ENCODE results near the gene TPGS1.
"Not testable (repeated sequence)": the region's sequence is repeated elsewhere in the genome, so short reads cannot be mapped to it uniquely, and the experiment has no call there.

TPGS1 gene

GRCh38 chr19:480016-480855 is 27.1 kb upstream of the TPGS1 start:
- H2BK120ac ChIP-seq (ENCODE audit: insufficient read depth, low read length, poor library complexity) = no peak overlapping the region
- H3K18ac ChIP-seq (ENCODE audit: low read length) = no peak overlapping the region
- no peak overlapping the region for H2AK5ac ChIP-seq (ENCODE audit: low read length)
- H2BK12ac ChIP-seq (ENCODE audit: low read length) = no peak overlapping the region
- DNase-seq = peak in 1 of 2 donors; percentile 48
- no peaks in the 10 kb centered on the region for H3K36me3 ChIP-seq (ENCODE audit: control insufficient read depth in 1 of 2, insufficient read depth in 2 of 2, low read length in 2 of 2)
- no peak overlapping the region for H3K14ac ChIP-seq (ENCODE audit: low read length)
- no peak overlapping the region for H3K27ac ChIP-seq (ENCODE audit: low read depth, low read length)
- no peak overlapping the region for H3K4ac ChIP-seq (ENCODE audit: low read depth, low read length)
- H4K12ac ChIP-seq (ENCODE audit: low read depth, low read length) = no peak overlapping the region
- H3K79me1 ChIP-seq (ENCODE audit: low read length) = no peaks in the 10 kb centered on the region
- H3K27me3 ChIP-seq (ENCODE audit: insufficient read depth, low read length) = no peaks in the 10 kb centered on the region
- no peak overlapping the region for H2AFZ ChIP-seq (ENCODE audit: insufficient read depth, low read length, poor library complexity)
- H3K79me2 ChIP-seq (ENCODE audit: control insufficient read depth, insufficient read depth, low read length, poor library complexity) = no peaks in the 10 kb centered on the region
- H3K9ac ChIP-seq (ENCODE audit: low read length) = no peak overlapping the region
- H4K91ac ChIP-seq (ENCODE audit: low read depth, low read length) = no peak overlapping the region
- no peak overlapping the region for H3K4me2 ChIP-seq (ENCODE audit: low read length)
- no peak overlapping the region for H3K4me3 ChIP-seq (ENCODE audit: low read depth, low read length)
- H3K9me3 ChIP-seq (ENCODE audit: insufficient read depth, low read depth, low read length) = peaks cover 7% of the 10 kb centered on the region
- H2BK5ac ChIP-seq (ENCODE audit: low read depth, low read length, poor library complexity) = no peak overlapping the region
- H3K4me1 ChIP-seq (ENCODE audit: control insufficient read depth in 1 of 2, insufficient read depth in 2 of 2, low read length in 2 of 2) = no peaks in the 10 kb centered on the region
- H4K8ac ChIP-seq (ENCODE audit: low read depth, low read length) = no peak overlapping the region
- H3K23ac ChIP-seq (ENCODE audit: low read length) = no peak overlapping the region
- WGBS (ENCODE audit: extremely low coverage, insufficient coverage, insufficient read length) = 97% methylated on average over 7 of the region's 36 CpGs

GRCh38 chr19:481100-481499 is 26.2 kb upstream of the TPGS1 start:
- not testable (repeated sequence) for H3K27me3 ChIP-seq (ENCODE audit: insufficient read depth, low read length); H2BK5ac ChIP-seq (ENCODE audit: low read depth, low read length, poor library complexity); H3K18ac ChIP-seq (ENCODE audit: low read length); H3K4me2 ChIP-seq (ENCODE audit: low read length); H4K91ac ChIP-seq (ENCODE audit: low read depth, low read length); H4K12ac ChIP-seq (ENCODE audit: low read depth, low read length); H3K9me3 ChIP-seq (ENCODE audit: insufficient read depth, low read depth, low read length); H3K79me2 ChIP-seq (ENCODE audit: control insufficient read depth, insufficient read depth, low read length, poor library complexity); H2BK12ac ChIP-seq (ENCODE audit: low read length); H4K8ac ChIP-seq (ENCODE audit: low read depth, low read length); H3K79me1 ChIP-seq (ENCODE audit: low read length); H3K14ac ChIP-seq (ENCODE audit: low read length); H3K4me1 ChIP-seq (ENCODE audit: control insufficient read depth in 1 of 2, insufficient read depth in 2 of 2, low read length in 2 of 2); H3K23ac ChIP-seq (ENCODE audit: low read length); H3K36me3 ChIP-seq (ENCODE audit: control insufficient read depth in 1 of 2, insufficient read depth in 2 of 2, low read length in 2 of 2); H2AK5ac ChIP-seq (ENCODE audit: low read length); H3K4ac ChIP-seq (ENCODE audit: low read depth, low read length); H2BK120ac ChIP-seq (ENCODE audit: insufficient read depth, low read length, poor library complexity); DNase-seq; H3K4me3 ChIP-seq (ENCODE audit: low read depth, low read length); H2AFZ ChIP-seq (ENCODE audit: insufficient read depth, low read length, poor library complexity); H3K9ac ChIP-seq (ENCODE audit: low read length); H3K27ac ChIP-seq (ENCODE audit: low read depth, low read length)
- 100% methylated on average over 3 of the region's 3 CpGs for WGBS (ENCODE audit: extremely low coverage, insufficient coverage, insufficient read length)

GRCh38 chr19:482186-483041 is 24.9 kb upstream of the TPGS1 start:
- H4K8ac ChIP-seq (ENCODE audit: low read depth, low read length) = no peak overlapping the region
- H3K23ac ChIP-seq (ENCODE audit: low read length) = no peak overlapping the region
- no peak overlapping the region for H2BK12ac ChIP-seq (ENCODE audit: low read length)
- H3K9ac ChIP-seq (ENCODE audit: low read length) = no peak overlapping the region
- H3K27me3 ChIP-seq (ENCODE audit: insufficient read depth, low read length) = no peaks in the 10 kb centered on the region
- WGBS (ENCODE audit: extremely low coverage, insufficient coverage, insufficient read length) = no CpG with 5 or more reads among the region's 20 CpGs
- H4K91ac ChIP-seq (ENCODE audit: low read depth, low read length) = no peak overlapping the region
- H3K79me1 ChIP-seq (ENCODE audit: low read length) = peaks cover 9% of the 10 kb centered on the region
- H2AK5ac ChIP-seq (ENCODE audit: low read length) = no peak overlapping the region
- H3K27ac ChIP-seq (ENCODE audit: low read depth, low read length) = no peak overlapping the region
- H3K4me1 ChIP-seq (ENCODE audit: control insufficient read depth in 1 of 2, insufficient read depth in 2 of 2, low read length in 2 of 2) = peaks cover 12 to 13% of the 10 kb centered on the region in 2 experiments
- H3K14ac ChIP-seq (ENCODE audit: low read length) = no peak overlapping the region
- H2AFZ ChIP-seq (ENCODE audit: insufficient read depth, low read length, poor library complexity) = no peak overlapping the region
- no peak overlapping the region for H3K4me2 ChIP-seq (ENCODE audit: low read length)
- no peak for DNase-seq
- no peaks in the 10 kb centered on the region for H3K36me3 ChIP-seq (ENCODE audit: control insufficient read depth in 1 of 2, insufficient read depth in 2 of 2, low read length in 2 of 2)
- H3K4me3 ChIP-seq (ENCODE audit: low read depth, low read length) = no peak overlapping the region
- no peak overlapping the region for H4K12ac ChIP-seq (ENCODE audit: low read depth, low read length)
- H3K18ac ChIP-seq (ENCODE audit: low read length) = no peak overlapping the region
- H3K9me3 ChIP-seq (ENCODE audit: insufficient read depth, low read depth, low read length) = peaks cover 7% of the 10 kb centered on the region
- H2BK120ac ChIP-seq (ENCODE audit: insufficient read depth, low read length, poor library complexity) = no peak overlapping the region
- no peak overlapping the region for H2BK5ac ChIP-seq (ENCODE audit: low read depth, low read length, poor library complexity)
- H3K4ac ChIP-seq (ENCODE audit: low read depth, low read length) = no peak overlapping the region
- H3K79me2 ChIP-seq (ENCODE audit: control insufficient read depth, insufficient read depth, low read length, poor library complexity) = no peaks in the 10 kb centered on the region

GRCh38 chr19:483332-484072 is 23.8 kb upstream of the TPGS1 start:
- no peak overlapping the region for H4K8ac ChIP-seq (ENCODE audit: low read depth, low read length)
- H2BK5ac ChIP-seq (ENCODE audit: low read depth, low read length, poor library complexity) = no peak overlapping the region
- no peak overlapping the region for H4K12ac ChIP-seq (ENCODE audit: low read depth, low read length)
- H2BK120ac ChIP-seq (ENCODE audit: insufficient read depth, low read length, poor library complexity) = no peak overlapping the region
- no peaks in the 10 kb centered on the region for H3K36me3 ChIP-seq (ENCODE audit: control insufficient read depth in 1 of 2, insufficient read depth in 2 of 2, low read length in 2 of 2)
- H3K27ac ChIP-seq (ENCODE audit: low read depth, low read length) = no peak overlapping the region
- no peak overlapping the region for H3K4me2 ChIP-seq (ENCODE audit: low read length)
- no peak overlapping the region for H3K4ac ChIP-seq (ENCODE audit: low read depth, low read length)
- H3K9me3 ChIP-seq (ENCODE audit: insufficient read depth, low read depth, low read length) = peaks cover 6% of the 10 kb centered on the region
- DNase-seq = no peak
- no peak overlapping the region for H4K91ac ChIP-seq (ENCODE audit: low read depth, low read length)
- WGBS (ENCODE audit: extremely low coverage, insufficient coverage, insufficient read length) = no CpG with 5 or more reads among the region's 21 CpGs
- H3K18ac ChIP-seq (ENCODE audit: low read length) = no peak overlapping the region
- H3K9ac ChIP-seq (ENCODE audit: low read length) = no peak overlapping the region
- H2AFZ ChIP-seq (ENCODE audit: insufficient read depth, low read length, poor library complexity) = no peak overlapping the region
- no peaks in the 10 kb centered on the region for H3K27me3 ChIP-seq (ENCODE audit: insufficient read depth, low read length)
- no peak overlapping the region for H2BK12ac ChIP-seq (ENCODE audit: low read length)
- no peak overlapping the region for H3K14ac ChIP-seq (ENCODE audit: low read length)
- peaks cover 1% of the 10 kb centered on the region for H3K79me2 ChIP-seq (ENCODE audit: control insufficient read depth, insufficient read depth, low read length, poor library complexity)
- H3K23ac ChIP-seq (ENCODE audit: low read length) = no peak overlapping the region
- H2AK5ac ChIP-seq (ENCODE audit: low read length) = no peak overlapping the region
- H3K4me3 ChIP-seq (ENCODE audit: low read depth, low read length) = no peak overlapping the region
- H3K4me1 ChIP-seq (ENCODE audit: control insufficient read depth in 1 of 2, insufficient read depth in 2 of 2, low read length in 2 of 2) = peaks cover 14 to 18% of the 10 kb centered on the region in 2 experiments
- H3K79me1 ChIP-seq (ENCODE audit: low read length) = peaks cover 14% of the 10 kb centered on the region
